BJ (cell line): ENCODE results near the gene MCM8. TPM values are rescaled to one million over a fixed set of nuclear protein-coding genes. Genes with fewer than 3 reads are reported as not detected.

Experiments used
- CTCF ChIA-PET: fragments of 350-600 bp; formaldehyde crosslinking; extraction: SDS; loops from one replicate; lab custom pipeline; 2021; ENCODE audit warnings: antibody characterized with exemption, inconsistent platforms; lab: Yijun Ruan, JAX
- POLR2A ChIA-PET: fragments of 300-600 bp; sonication (Branson Sonifier 250); formaldehyde crosslinking; extraction: SDS; loops from one replicate; lab custom pipeline; 2021; ENCODE audit warnings: antibody characterized with exemption; lab: Charles Lee
- DNase-seq: peaks from one replicate; pipeline ENCODE4 v3.0.0-alpha.2; 2011; ENCODE audit warnings: low read depth
- H3K27me3 ChIP-seq: 2 replicates; pipeline ENCODE4 v1.6.0; 2011; ENCODE audit warnings: low read length; ENCODE audit not compliant: control insufficient read depth, insufficient read depth
- H3K36me3 ChIP-seq: 2 replicates; pipeline ENCODE4 v1.5.1; 2011; ENCODE audit warnings: low read length; ENCODE audit not compliant: control insufficient read depth, insufficient read depth
- H3K4me3 ChIP-seq: 2 replicates; pipeline ENCODE4 v1.5.1; 2011; ENCODE audit warnings: low read depth, mild to moderate bottlenecking, control low read depth, low read length
- polyA plus RNA-seq: library from polyadenylated mRNA; depleted of rRNA; stranded (reverse); fragments of >200 nt; gene quantifications from 2 replicates; pipeline ENCODE4 v1.2.3, GENCODE V29; 2011
- TF ChIP-seq, protein P1 (sequence below): IDR thresholded peaks from 2 replicates; pipeline ENCODE4 v1.5.1; 2011; ENCODE audit warnings: low read depth, mild to moderate bottlenecking, control low read depth, inconsistent platforms, low read length, moderate library complexity; ENCODE audit not compliant: insufficient read depth

The MCM8 gene
- polyA plus RNA-seq, 1 experiment, result 2.7 TPM

DNA sequence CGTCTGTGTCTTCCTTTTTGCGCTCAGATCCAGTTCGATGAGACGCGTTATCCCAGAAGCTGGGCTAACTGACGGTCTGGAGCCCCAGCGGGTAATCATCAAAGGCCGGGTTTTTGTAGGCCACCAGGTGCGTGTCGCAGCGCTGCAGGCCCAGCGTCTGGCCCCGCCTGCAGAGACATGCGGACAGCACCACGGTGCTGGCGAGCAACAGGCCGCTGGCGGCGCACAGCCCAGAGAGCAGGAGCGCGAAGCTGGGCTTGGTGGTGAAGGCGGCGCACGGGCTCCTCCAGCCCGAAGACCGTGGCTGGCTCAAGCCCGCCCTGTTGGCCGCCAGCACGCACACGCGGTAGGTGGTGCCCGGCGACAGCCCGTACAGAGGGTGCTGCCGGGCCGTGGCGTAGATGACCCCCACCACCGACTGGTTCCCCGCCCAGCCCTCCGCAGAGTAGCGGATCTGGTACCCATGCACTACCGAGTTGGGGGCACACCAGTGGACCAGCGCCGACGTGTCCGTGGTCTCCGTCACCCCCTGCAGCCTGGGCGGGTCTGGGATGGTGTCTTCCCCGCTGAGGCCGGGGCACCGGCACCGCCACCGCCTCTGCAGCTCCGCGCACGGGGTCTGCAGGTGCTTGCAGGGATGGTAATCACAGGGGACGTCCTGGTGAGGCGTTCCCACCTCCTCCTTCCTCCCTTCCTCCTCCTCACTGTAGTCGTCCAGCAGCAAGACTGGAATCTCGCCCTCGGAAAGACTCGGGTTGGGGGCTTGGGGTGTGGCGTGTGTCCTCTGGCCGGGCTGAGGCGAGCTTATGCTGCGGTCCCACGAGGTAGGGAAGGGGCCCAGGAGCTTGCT is 90.7 kb downstream of the MCM8 start:
- ChIA-PET CTCF (no interaction called here), POLR2A (no interaction called here)
- Histone ChIP-seq H3K36me3 (peaks cover 17% of the 10 kb centered on the region), H3K27me3 (no peaks in the 10 kb centered on the region), H3K4me3 (no peak overlapping the region)
- no peak for DNase-seq
- TF ChIP-seq, protein P1, sequence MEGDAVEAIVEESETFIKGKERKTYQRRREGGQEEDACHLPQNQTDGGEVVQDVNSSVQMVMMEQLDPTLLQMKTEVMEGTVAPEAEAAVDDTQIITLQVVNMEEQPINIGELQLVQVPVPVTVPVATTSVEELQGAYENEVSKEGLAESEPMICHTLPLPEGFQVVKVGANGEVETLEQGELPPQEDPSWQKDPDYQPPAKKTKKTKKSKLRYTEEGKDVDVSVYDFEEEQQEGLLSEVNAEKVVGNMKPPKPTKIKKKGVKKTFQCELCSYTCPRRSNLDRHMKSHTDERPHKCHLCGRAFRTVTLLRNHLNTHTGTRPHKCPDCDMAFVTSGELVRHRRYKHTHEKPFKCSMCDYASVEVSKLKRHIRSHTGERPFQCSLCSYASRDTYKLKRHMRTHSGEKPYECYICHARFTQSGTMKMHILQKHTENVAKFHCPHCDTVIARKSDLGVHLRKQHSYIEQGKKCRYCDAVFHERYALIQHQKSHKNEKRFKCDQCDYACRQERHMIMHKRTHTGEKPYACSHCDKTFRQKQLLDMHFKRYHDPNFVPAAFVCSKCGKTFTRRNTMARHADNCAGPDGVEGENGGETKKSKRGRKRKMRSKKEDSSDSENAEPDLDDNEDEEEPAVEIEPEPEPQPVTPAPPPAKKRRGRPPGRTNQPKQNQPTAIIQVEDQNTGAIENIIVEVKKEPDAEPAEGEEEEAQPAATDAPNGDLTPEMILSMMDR, result no peak

DNA sequence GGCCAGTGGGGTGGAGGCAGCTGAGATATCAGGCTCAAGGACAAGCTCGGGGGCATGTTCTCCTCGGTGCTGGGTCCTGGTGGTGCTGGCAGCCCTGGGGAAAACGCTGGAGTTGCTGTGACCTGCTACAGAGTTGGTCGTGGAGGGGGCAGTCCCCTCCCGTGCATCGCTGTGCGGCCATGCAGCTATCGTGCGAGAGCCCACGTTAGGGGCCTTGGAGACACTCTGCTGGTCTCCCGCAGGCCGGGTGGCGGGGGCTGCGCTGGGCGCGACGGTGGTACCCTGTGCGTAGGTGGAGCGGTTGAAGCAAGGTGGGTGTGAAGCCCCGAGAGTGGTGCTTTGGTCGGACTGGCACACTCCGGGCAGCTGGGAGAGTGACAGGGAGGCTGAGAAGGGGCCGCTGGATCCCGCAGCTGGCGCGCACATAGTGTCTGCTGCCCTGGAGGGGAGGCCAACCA is 91.4 kb downstream of the MCM8 start:
- DNase-seq, result no peak
- TF ChIP-seq, protein P1, result no peak
- Histone ChIP-seq H3K36me3 (peaks cover 16% of the 10 kb centered on the region), H3K27me3 (no peaks in the 10 kb centered on the region), H3K4me3 (no peak overlapping the region)
- CTCF ChIA-PET, result no interaction called here
- POLR2A ChIA-PET, result no interaction called here

DNA sequence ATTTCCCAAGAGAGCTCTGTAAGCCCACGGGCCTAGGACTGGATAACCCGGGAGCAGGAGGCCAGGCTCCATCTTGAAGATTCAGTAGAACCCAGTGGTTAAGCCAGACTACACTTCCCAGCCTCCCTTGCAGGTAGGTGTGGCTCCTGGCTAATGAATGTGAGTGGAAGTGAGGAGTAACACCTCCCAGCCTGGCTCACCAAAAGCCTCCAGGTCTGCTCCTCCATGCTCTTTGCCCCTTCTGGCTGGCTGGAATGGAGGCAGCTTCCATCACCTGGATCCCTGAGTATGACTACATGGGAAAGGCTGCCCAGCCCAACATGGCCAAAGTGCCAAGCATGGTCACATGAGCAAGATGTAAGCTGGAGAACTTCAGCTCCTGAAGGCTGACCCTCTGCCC is 93.7 kb downstream of the MCM8 start:
- ChIA-PET POLR2A (no interaction called here), CTCF (no interaction called here)
- TF ChIP-seq, protein P1, result no peak

DNA sequence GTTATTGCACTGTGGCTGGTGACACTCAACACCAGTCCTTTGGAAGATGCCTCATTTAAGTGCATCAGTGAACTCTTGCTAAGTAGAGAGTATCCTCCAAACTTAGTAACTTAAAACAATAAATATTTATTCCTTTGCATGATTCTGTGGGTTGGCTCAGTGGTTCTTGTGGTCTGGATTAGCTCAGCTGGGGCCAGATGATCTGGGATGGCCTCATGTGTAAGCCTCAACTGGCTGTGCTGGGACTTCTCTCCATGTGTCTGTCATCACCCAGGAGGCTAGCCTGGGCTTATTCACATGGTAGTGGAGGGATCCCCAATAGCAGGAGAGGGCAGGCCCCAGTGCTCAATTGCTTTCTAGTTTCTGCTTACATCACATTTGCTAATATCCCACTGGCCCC is 95.1 kb downstream of the MCM8 start:
- ChIA-PET CTCF (no interaction called here), POLR2A (no interaction called here)
- no peak for DNase-seq
- TF ChIP-seq, protein P1, result no peak
- Histone ChIP-seq H3K36me3 (peaks cover 12% of the 10 kb centered on the region), H3K4me3 (no peak overlapping the region), H3K27me3 (no peaks in the 10 kb centered on the region)

More for the DNA sequence above, 93.7 kb downstream of the MCM8 start:
- H3K4me3 ChIP-seq, result no peak overlapping the region
- H3K27me3 ChIP-seq, result no peaks in the 10 kb centered on the region
- no peak for DNase-seq
- peaks cover 14% of the 10 kb centered on the region for H3K36me3 ChIP-seq

DNA sequence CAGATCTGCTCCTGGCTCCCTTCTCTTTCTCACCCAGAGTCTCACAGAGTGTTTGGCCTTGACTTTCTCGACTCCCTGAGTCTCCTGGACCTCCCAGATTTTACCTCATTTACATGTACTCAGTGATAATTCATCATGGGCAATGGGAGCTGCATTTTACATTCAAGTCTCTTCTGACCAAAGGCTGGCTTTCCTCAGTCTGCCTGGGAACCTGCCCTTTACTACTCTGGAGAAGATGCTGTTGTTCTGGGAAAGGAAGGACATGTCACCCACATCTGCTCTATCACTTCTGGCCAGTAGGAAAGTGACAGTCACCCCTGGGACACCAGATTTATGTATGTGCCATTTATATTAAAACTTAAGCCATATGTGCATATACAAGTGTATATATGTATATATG is 96.0 kb downstream of the MCM8 start:
- DNase-seq, result no peak
- TF ChIP-seq, protein P1, result no peak
- ChIA-PET POLR2A (no interaction called here), CTCF (no interaction called here)
- Histone ChIP-seq H3K36me3 (peaks cover 7% of the 10 kb centered on the region), H3K27me3 (no peaks in the 10 kb centered on the region), H3K4me3 (no peak overlapping the region)
